ENCODE results near the gene TSPAN5.

Gene TSPAN5

GRCh38 chr4:98653890-98654867, 4.2 kb downstream of the TSPAN5 start:
- no peak overlapping the region for H3K4me3 ChIP-seq (ENCODE audit: low read depth in 1 of 5, low read length in 5 of 5)
- H3K9me3 ChIP-seq (ENCODE audit: control insufficient read depth in 5 of 5, low read length in 5 of 5): peaks cover 0 to 3% (median 0%) of the 10 kb centered on the region in 5 donors
- H3K4me1 ChIP-seq (ENCODE audit: control insufficient read depth in 5 of 5, insufficient read depth in 5 of 5, low read length in 5 of 5): peaks cover 0 to 24% (median 19%) of the 10 kb centered on the region in 5 donors
- H3K36me3 ChIP-seq (ENCODE audit: control insufficient read depth in 5 of 5, insufficient read depth in 5 of 5, low read length in 5 of 5): no peaks in the 10 kb centered on the region
- no peak overlapping the region for H3K9ac ChIP-seq (ENCODE audit: low read length in 5 of 5)
- H3K27me3 ChIP-seq (ENCODE audit: control insufficient read depth in 5 of 5, insufficient read depth in 4 of 5, low read length in 5 of 5): peaks cover 7 to 26% (median 14%) of the 10 kb centered on the region in 5 donors
- H3K27ac ChIP-seq (ENCODE audit: low read depth, low read length): no peak overlapping the region

GRCh38 chr4:98652996-98653395, 5.4 kb downstream of the TSPAN5 start:
- peaks cover 0 to 3% (median 0%) of the 10 kb centered on the region in 5 donors for H3K9me3 ChIP-seq (ENCODE audit: control insufficient read depth in 5 of 5, low read length in 5 of 5)
- H3K4me1 ChIP-seq (ENCODE audit: control insufficient read depth in 5 of 5, insufficient read depth in 5 of 5, low read length in 5 of 5): peaks cover 0 to 13% (median 12%) of the 10 kb centered on the region in 5 donors
- no peak overlapping the region for H3K27ac ChIP-seq (ENCODE audit: low read depth, low read length)
- H3K4me3 ChIP-seq (ENCODE audit: low read depth in 1 of 5, low read length in 5 of 5): no peak overlapping the region
- no peak overlapping the region for H3K9ac ChIP-seq (ENCODE audit: low read length in 5 of 5)
- H3K27me3 ChIP-seq (ENCODE audit: control insufficient read depth in 5 of 5, insufficient read depth in 4 of 5, low read length in 5 of 5): peaks cover 7 to 26% (median 14%) of the 10 kb centered on the region in 5 donors
- H3K36me3 ChIP-seq (ENCODE audit: control insufficient read depth in 5 of 5, insufficient read depth in 5 of 5, low read length in 5 of 5): no peaks in the 10 kb centered on the region

DNA sequence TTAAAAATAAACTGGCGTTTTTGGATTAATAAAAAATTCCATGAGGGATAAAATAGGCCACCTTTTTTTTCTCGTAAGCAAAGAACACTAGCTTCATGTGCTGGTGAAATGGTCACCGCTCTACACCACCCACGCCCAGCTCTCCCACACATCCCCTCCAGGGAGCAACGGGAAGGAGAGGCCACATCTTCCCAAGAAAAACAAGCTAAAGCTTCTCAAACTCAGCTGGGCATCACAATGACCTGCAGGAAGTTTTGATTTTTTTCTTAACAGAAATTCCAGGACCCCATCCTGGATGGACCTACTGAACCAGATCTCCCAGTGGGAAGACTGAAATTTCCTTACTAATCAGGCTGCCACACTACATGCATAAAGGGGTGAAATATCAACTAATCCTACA, 9.8 kb downstream of the TSPAN5 start:
- Histone ChIP-seq H3K4me1 (ENCODE audit: control insufficient read depth in 5 of 5, insufficient read depth in 5 of 5, low read length in 5 of 5) (no peaks in the 10 kb centered on the region), H3K36me3 (ENCODE audit: control insufficient read depth in 5 of 5, insufficient read depth in 5 of 5, low read length in 5 of 5) (no peaks in the 10 kb centered on the region), H3K9ac (ENCODE audit: low read length in 5 of 5) (no peak overlapping the region), H3K4me3 (ENCODE audit: low read depth in 1 of 5, low read length in 5 of 5) (no peak overlapping the region), H3K9me3 (ENCODE audit: control insufficient read depth in 5 of 5, low read length in 5 of 5) (peaks cover 0 to 3% (median 0%) of the 10 kb centered on the region in 5 donors), H3K27ac (ENCODE audit: low read depth, low read length) (no peak overlapping the region), H3K27me3 (ENCODE audit: control insufficient read depth in 5 of 5, insufficient read depth in 4 of 5, low read length in 5 of 5) (no peaks in the 10 kb centered on the region)

- H3K36me3 ChIP-seq (ENCODE audit: control insufficient read depth in 5 of 5, insufficient read depth in 5 of 5, low read length in 5 of 5): no peaks in the 10 kb centered on the region
- no peaks in the 10 kb centered on the region for H3K27me3 ChIP-seq (ENCODE audit: control insufficient read depth in 5 of 5, insufficient read depth in 4 of 5, low read length in 5 of 5)
- H3K4me1 ChIP-seq (ENCODE audit: control insufficient read depth in 5 of 5, insufficient read depth in 5 of 5, low read length in 5 of 5): no peaks in the 10 kb centered on the region
- H3K4me3 ChIP-seq (ENCODE audit: low read depth in 1 of 5, low read length in 5 of 5): no peak overlapping the region
- H3K27ac ChIP-seq (ENCODE audit: low read depth, low read length): no peak overlapping the region
- H3K9ac ChIP-seq (ENCODE audit: low read length in 5 of 5): no peak overlapping the region
- H3K9me3 ChIP-seq (ENCODE audit: control insufficient read depth in 5 of 5, low read length in 5 of 5): peaks cover 0 to 3% (median 0%) of the 10 kb centered on the region in 5 donors
Measured at GRCh38 chr4:98646422-98646821, 12.0 kb downstream of the TSPAN5 start.

- Histone ChIP-seq H3K9me3 (ENCODE audit: control insufficient read depth in 5 of 5, low read length in 5 of 5) (peaks cover 0 to 3% (median 0%) of the 10 kb centered on the region in 5 donors), H3K4me3 (ENCODE audit: low read depth in 1 of 5, low read length in 5 of 5) (no peak overlapping the region), H3K27me3 (ENCODE audit: control insufficient read depth in 5 of 5, insufficient read depth in 4 of 5, low read length in 5 of 5) (no peaks in the 10 kb centered on the region), H3K9ac (ENCODE audit: low read length in 5 of 5) (no peak overlapping the region), H3K36me3 (ENCODE audit: control insufficient read depth in 5 of 5, insufficient read depth in 5 of 5, low read length in 5 of 5) (no peaks in the 10 kb centered on the region), H3K27ac (ENCODE audit: low read depth, low read length) (no peak overlapping the region), H3K4me1 (ENCODE audit: control insufficient read depth in 5 of 5, insufficient read depth in 5 of 5, low read length in 5 of 5) (no peaks in the 10 kb centered on the region)
Measured at GRCh38 chr4:98645527-98645926, 12.9 kb downstream of the TSPAN5 start.

GRCh38 chr4:98643755-98644154, 14.7 kb downstream of the TSPAN5 start:
- H3K9ac ChIP-seq (ENCODE audit: low read length in 5 of 5): no peak overlapping the region
- no peaks in the 10 kb centered on the region for H3K9me3 ChIP-seq (ENCODE audit: control insufficient read depth in 5 of 5, low read length in 5 of 5)
- H3K4me1 ChIP-seq (ENCODE audit: control insufficient read depth in 5 of 5, insufficient read depth in 5 of 5, low read length in 5 of 5): no peaks in the 10 kb centered on the region
- no peak overlapping the region for H3K27ac ChIP-seq (ENCODE audit: low read depth, low read length)
- no peaks in the 10 kb centered on the region for H3K36me3 ChIP-seq (ENCODE audit: control insufficient read depth in 5 of 5, insufficient read depth in 5 of 5, low read length in 5 of 5)
- H3K4me3 ChIP-seq (ENCODE audit: low read depth in 1 of 5, low read length in 5 of 5): no peak overlapping the region
- no peaks in the 10 kb centered on the region for H3K27me3 ChIP-seq (ENCODE audit: control insufficient read depth in 5 of 5, insufficient read depth in 4 of 5, low read length in 5 of 5)

GRCh38 chr4:98642991-98643426, 15.4 kb downstream of the TSPAN5 start:
- Histone ChIP-seq H3K4me1 (ENCODE audit: control insufficient read depth in 5 of 5, insufficient read depth in 5 of 5, low read length in 5 of 5) (no peaks in the 10 kb centered on the region), H3K27ac (ENCODE audit: low read depth, low read length) (no peak overlapping the region), H3K4me3 (ENCODE audit: low read depth in 1 of 5, low read length in 5 of 5) (no peak overlapping the region), H3K36me3 (ENCODE audit: control insufficient read depth in 5 of 5, insufficient read depth in 5 of 5, low read length in 5 of 5) (no peaks in the 10 kb centered on the region), H3K27me3 (ENCODE audit: control insufficient read depth in 5 of 5, insufficient read depth in 4 of 5, low read length in 5 of 5) (no peaks in the 10 kb centered on the region), H3K9me3 (ENCODE audit: control insufficient read depth in 5 of 5, low read length in 5 of 5) (no peaks in the 10 kb centered on the region), H3K9ac (ENCODE audit: low read length in 5 of 5) (no peak overlapping the region)

- Histone ChIP-seq H3K4me1 (ENCODE audit: control insufficient read depth in 5 of 5, insufficient read depth in 5 of 5, low read length in 5 of 5) (no peaks in the 10 kb centered on the region), H3K9me3 (ENCODE audit: control insufficient read depth in 5 of 5, low read length in 5 of 5) (no peaks in the 10 kb centered on the region), H3K9ac (ENCODE audit: low read length in 5 of 5) (no peak overlapping the region), H3K4me3 (ENCODE audit: low read depth in 1 of 5, low read length in 5 of 5) (no peak overlapping the region), H3K27me3 (ENCODE audit: control insufficient read depth in 5 of 5, insufficient read depth in 4 of 5, low read length in 5 of 5) (no peaks in the 10 kb centered on the region), H3K27ac (ENCODE audit: low read depth, low read length) (no peak overlapping the region), H3K36me3 (ENCODE audit: control insufficient read depth in 5 of 5, insufficient read depth in 5 of 5, low read length in 5 of 5) (no peaks in the 10 kb centered on the region)
Measured at GRCh38 chr4:98641906-98642668, 16.3 kb downstream of the TSPAN5 start.

DNA sequence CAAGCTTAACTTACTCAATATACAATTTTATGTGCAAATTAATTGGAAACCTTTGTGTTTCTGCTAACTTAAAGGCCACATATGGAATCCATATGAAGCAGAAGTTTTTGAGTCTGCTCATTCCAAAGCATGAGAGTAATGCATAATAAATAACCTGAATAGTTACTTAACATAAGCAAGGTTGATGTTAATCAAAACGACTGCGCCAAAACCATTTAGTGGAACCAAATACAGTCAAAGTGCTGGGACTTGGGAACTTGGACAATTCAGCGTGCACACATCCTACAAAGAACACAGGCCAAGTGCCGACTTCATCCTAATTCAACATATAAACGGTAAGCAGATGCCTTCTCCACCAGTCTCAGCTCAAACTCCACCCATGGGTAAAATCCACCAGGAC, 17.0 kb downstream of the TSPAN5 start:
- no peaks in the 10 kb centered on the region for H3K27me3 ChIP-seq (ENCODE audit: control insufficient read depth in 5 of 5, insufficient read depth in 4 of 5, low read length in 5 of 5)
- no peaks in the 10 kb centered on the region for H3K9me3 ChIP-seq (ENCODE audit: control insufficient read depth in 5 of 5, low read length in 5 of 5)
- no peak overlapping the region for H3K27ac ChIP-seq (ENCODE audit: low read depth, low read length)
- H3K4me1 ChIP-seq (ENCODE audit: control insufficient read depth in 5 of 5, insufficient read depth in 5 of 5, low read length in 5 of 5): no peaks in the 10 kb centered on the region
- no peaks in the 10 kb centered on the region for H3K36me3 ChIP-seq (ENCODE audit: control insufficient read depth in 5 of 5, insufficient read depth in 5 of 5, low read length in 5 of 5)
- H3K9ac ChIP-seq (ENCODE audit: low read length in 5 of 5): no peak overlapping the region
- H3K4me3 ChIP-seq (ENCODE audit: low read depth in 1 of 5, low read length in 5 of 5): no peak overlapping the region

GRCh38 chr4:98639523-98639922, 18.9 kb downstream of the TSPAN5 start:
- H3K4me1 ChIP-seq (ENCODE audit: control insufficient read depth in 5 of 5, insufficient read depth in 5 of 5, low read length in 5 of 5): no peaks in the 10 kb centered on the region
- no peak overlapping the region for H3K27ac ChIP-seq (ENCODE audit: low read depth, low read length)
- no peak overlapping the region for H3K9ac ChIP-seq (ENCODE audit: low read length in 5 of 5)
- H3K4me3 ChIP-seq (ENCODE audit: low read depth in 1 of 5, low read length in 5 of 5): no peak overlapping the region
- H3K27me3 ChIP-seq (ENCODE audit: control insufficient read depth in 5 of 5, insufficient read depth in 4 of 5, low read length in 5 of 5): no peaks in the 10 kb centered on the region
- no peaks in the 10 kb centered on the region for H3K36me3 ChIP-seq (ENCODE audit: control insufficient read depth in 5 of 5, insufficient read depth in 5 of 5, low read length in 5 of 5)
- H3K9me3 ChIP-seq (ENCODE audit: control insufficient read depth in 5 of 5, low read length in 5 of 5): no peaks in the 10 kb centered on the region

Measured in subcutaneous abdominal adipose tissue (tissue), 5 donors.